Bronchus fibroblast of lung (primary cell): ENCODE results near the gene PROS1. TPM values are rescaled to one million over a fixed set of nuclear protein-coding genes. Genes with fewer than 3 reads are reported as not detected.

Source experiments
- total RNA-seq: library from RNA; depleted of rRNA; stranded (reverse); fragments of >200 nt; gene quantifications from 2 replicates; pipeline ENCODE4 v1.2.3, GENCODE V29; 2015

PROS1 gene
- total RNA-seq, result 8.6 and 11.9 TPM in 2 replicates

GRCh38 chr3:93973131-93974126 lies at the start of gene PROS1:
Gene PROS1, minus strand, starts transcription at chr3:93973896. Its CDS starts 147 bp downstream, at chr3:93973749.

GRCh38 chr3:93979850-93980676 lies 6.4 kb upstream of the PROS1 start, which contains the start of gene ARL13B:
Gene ARL13B, plus strand, starts transcription at chr3:93980155. Its CDS starts 269 bp downstream, at chr3:93980424.

Other genes with a start within 250 kb of the PROS1 start
- gene ARL13B, start 6.3 kb upstream of the PROS1 start, total RNA-seq, result 3.4 and 5.7 TPM in 2 replicates
- not detected in 2 replicates for gene STX19, start 54.7 kb upstream of the PROS1 start, total RNA-seq
- gene DHFR2, start 89.0 kb upstream of the PROS1 start, total RNA-seq, result 1.9 and 2.7 TPM in 2 replicates
- 3.3 and 8.2 TPM in 2 replicates for gene NSUN3, start 89.2 kb upstream of the PROS1 start, total RNA-seq